K562 (cell line): Measurements from ENCODE around the gene SMCO4. TPM values are rescaled to one million over a fixed set of nuclear protein-coding genes. Genes with fewer than 3 reads are reported as not detected.

Experiments
- ATAC-seq: fragments of 200-7000 bp; cut with Tn5 transposase; 3 replicates; pipeline ENCODE4 v1.9.1; 2020; ENCODE audit warnings: moderate library complexity
- BruUV-seq: library from RNA; stranded (reverse); fragments of 400-500 nt; replicated peaks from 2 replicates; lab custom pipeline; 2021; lab: Mats Ljungman, UMichigan
- CTCF ChIA-PET: fragments of 300-600 bp; formaldehyde crosslinking; extraction: SDS; loops from one replicate; lab custom pipeline; 2021; ENCODE audit warnings: low intra/inter-chr PET ratio; lab: Yijun Ruan, JAX
- POLR2A ChIA-PET: fragments of 300-600, 350-650 bp; sonication (Branson Sonifier 250); formaldehyde crosslinking; extraction: SDS; loops from one replicate; lab custom pipeline; 2021; ENCODE audit warnings: antibody characterized with exemption, inconsistent platforms; lab: Yijun Ruan, JAX
- DNase-seq, 4 experiments: peaks; one replicate each; pipeline versions ENCODE4 v3.0.0 to v3.0.0-alpha.2; 2011 to 2018; ENCODE audit warnings: low spot score in 3 of 4, mixed read lengths in 3 of 4; ENCODE audit errors: extremely low read depth in 1 of 4
- FAIRE-seq: peaks from 2 replicates; lab custom pipeline; 2011; peaks lifted over from hg19 to GRCh38; lab: Jason Lieb, UNC
- H2AFZ ChIP-seq: 2 replicates; pipeline ENCODE4 v1.6.0; 2011; ENCODE audit warnings: low read depth, low read length, control low read depth, inconsistent platforms
- H3K27ac ChIP-seq: fragments of 200-600 bp; 3 replicates; pipeline ENCODE4 v1.8.0; 2011; ENCODE audit warnings: low read depth, mild to moderate bottlenecking, control low read depth, inconsistent platforms, low read length, moderate library complexity, mixed read lengths; ENCODE audit errors: extremely low read depth
- H3K27me3 ChIP-seq, 2 experiments: fragments of 300-600 bp in 1 of 2; 2 replicates in 1 of 2; 3 replicates in 1 of 2; pipeline versions ENCODE4 v1.6.0 to v1.8.0; 2011; ENCODE audit warnings: inconsistent platforms in 2 of 2, low read length in 2 of 2, mild to moderate bottlenecking in 1 of 2, mixed read lengths in 1 of 2, moderate library complexity in 1 of 2; ENCODE audit not compliant: control insufficient read depth in 2 of 2, insufficient read depth in 2 of 2
- H3K36me3 ChIP-seq: fragments of 300-600 bp; 3 replicates; pipeline ENCODE4 v1.8.0; 2011; ENCODE audit warnings: mild to moderate bottlenecking, low read length, inconsistent platforms; ENCODE audit not compliant: control insufficient read depth, insufficient read depth
- H3K4me1 ChIP-seq, 2 experiments: fragments of 200-600 bp in 1 of 2; replicated peaks in 1 of 2; 2 replicates in 1 of 2; 3 replicates in 1 of 2; pipeline versions ENCODE4 v1.5.1 to v1.8.0; 2011; ENCODE audit warnings: inconsistent platforms in 2 of 2, low read length in 2 of 2, mild to moderate bottlenecking in 1 of 2, mixed read lengths in 1 of 2, moderate library complexity in 1 of 2; ENCODE audit not compliant: control insufficient read depth in 2 of 2, insufficient read depth in 2 of 2
- H3K4me2 ChIP-seq: 2 replicates; pipeline ENCODE4 v1.6.1; 2011; ENCODE audit warnings: low read length, control low read depth, inconsistent platforms, mixed read lengths; ENCODE audit not compliant: insufficient read depth
- H3K4me3 ChIP-seq: fragments of 200-600 bp; sonication (generic), shearing (Covaris generic); 2 replicates; pipeline ENCODE4 v1.5.1; 2016; ENCODE audit warnings: control low read depth, inconsistent platforms
- H3K79me2 ChIP-seq: fragments of 200-600 bp; 3 replicates; pipeline ENCODE4 v1.8.0; 2011; ENCODE audit warnings: low read length, inconsistent platforms; ENCODE audit not compliant: control insufficient read depth, insufficient read depth
- H3K9ac ChIP-seq, 2 experiments: 2 replicates each; pipeline versions ENCODE4 v1.6.0 to v1.6.1; 2011; ENCODE audit warnings: low read depth in 2 of 2, low read length in 2 of 2, control low read depth in 1 of 2, inconsistent platforms in 1 of 2, mild to moderate bottlenecking in 1 of 2, mixed read lengths in 1 of 2; ENCODE audit not compliant: insufficient read depth in 1 of 2
- H3K9me1 ChIP-seq: one replicate; pipeline ENCODE4 v1.6.0; 2011; ENCODE audit warnings: inconsistent platforms, mild to moderate bottlenecking, low read length, moderate library complexity; ENCODE audit not compliant: control insufficient read depth, insufficient read depth
- H3K9me3 ChIP-seq: replicated peaks from 2 replicates; pipeline ENCODE4 v1.5.1; 2011; ENCODE audit warnings: low read depth, low read length, inconsistent platforms; ENCODE audit not compliant: control insufficient read depth, insufficient read depth
- H4K20me1 ChIP-seq: replicated peaks from 2 replicates; pipeline ENCODE4 v1.6.1; 2011; ENCODE audit warnings: low read length, inconsistent platforms, mixed read lengths; ENCODE audit not compliant: control insufficient read depth, insufficient read depth
- ATF7 ChIP-seq: fragments of 450-650 bp; IDR thresholded peaks from 2 replicates; pipeline ENCODE4 v1.7.1; 2014; ENCODE audit warnings: mild to moderate bottlenecking, moderate library complexity
- ESRRA ChIP-seq: fragments of 450-650 bp; IDR thresholded peaks from 2 replicates; pipeline ENCODE4 v1.6.1; 2014; ENCODE audit warnings: low read depth, mild to moderate bottlenecking, moderate library complexity, borderline replicate concordance
- NR4A1 ChIP-seq, 2 experiments: fragments of 250-450 bp in 1 of 2; fragments of 450-650 bp in 1 of 2; sonication (Bioruptor Pico) in 1 of 2; IDR thresholded peaks; 2 replicates each; pipeline versions ENCODE4 v1.4.0 to v1.6.1; 2016 to 2020; ENCODE audit warnings: mild to moderate bottlenecking in 2 of 2, missing compliant biosample characterization in 1 of 2, missing genetic modification characterization in 1 of 2, moderate library complexity in 1 of 2
- POLR2H ChIP-seq: IDR thresholded peaks from 2 replicates; pipeline ENCODE4 v1.6.1; 2016; ENCODE audit warnings: missing genetic modification characterization, low read depth, mild to moderate bottlenecking, control low read depth, missing compliant biosample characterization, moderate library complexity
- PRMT5 ChIP-seq: sonication (generic); formaldehyde crosslinking; IDR thresholded peaks from 2 replicates; pipeline ENCODE4 v1.5.0; 2020; ENCODE audit warnings: missing genetic modification reagents
- RHOXF2B ChIP-seq: fragments of 250-450 bp; sonication (Bioruptor Pico); conservative IDR thresholded peaks from 2 replicates; pipeline ENCODE4 v1.5.1; 2021
- STAT5B ChIP-seq: fragments of 250-450 bp; sonication (Bioruptor Pico); IDR thresholded peaks from 2 replicates; pipeline ENCODE4 v1.8.0; 2021; ENCODE audit warnings: mild to moderate bottlenecking, inconsistent platforms
- ZNF174 ChIP-seq: fragments of 250-450 bp; sonication (Bioruptor Pico); IDR thresholded peaks from 2 replicates; pipeline ENCODE4 v1.4.0; 2020; ENCODE audit warnings: mild to moderate bottlenecking
- ZNF23 ChIP-seq: fragments of 250-450 bp; sonication (Bioruptor Pico); IDR thresholded peaks from 2 replicates; pipeline ENCODE4 v1.4.0; 2020; ENCODE audit warnings: mild to moderate bottlenecking
- ZNF431 ChIP-seq: sonication (generic); formaldehyde crosslinking; IDR thresholded peaks from 2 replicates; pipeline ENCODE4 v1.8.0; 2022; ENCODE audit warnings: mild to moderate bottlenecking, missing genetic modification reagents
- ZNF764 ChIP-seq: fragments of 250-450 bp; sonication (Bioruptor Pico); IDR thresholded peaks from 2 replicates; pipeline ENCODE4 v1.4.0; 2020; ENCODE audit warnings: low read depth, mild to moderate bottlenecking, moderate library complexity
- WGBS: fragments of 100-300 bp; shearing (Covaris generic); methylation state at CpG from one replicate; pipeline ENCODE4 v1.1.6; 2016; ENCODE audit warnings: low coverage, mixed read lengths; ENCODE audit not compliant: insufficient coverage; ENCODE audit errors: missing lambda C conversion rate; 5-methylcytosine and 5-hydroxymethylcytosine counted together
- in situ Hi-C: fragments of 300-500 bp; cut with MboI; formaldehyde crosslinking; loops from 4 replicates; pipeline ENCODE4 v1.15.0; 2018; ENCODE audit warnings: inconsistent platforms, mixed read lengths
- intact Hi-C: fragments of 100-400 bp; cut with micrococcal nuclease; formaldehyde crosslinking; loops from 2 replicates; pipeline ENCODE4 v1.14.2; 2022
- polyA plus RNA-seq, 8 experiments: library from polyadenylated mRNA; depleted of rRNA in 4 of 8; stranded (reverse) in 5 of 8; unstranded in 3 of 8; fragments of >200 nt; fragmentation: Nextera tagmentation in 2 of 8; fragmentation: Illumina TruSeq in 1 of 8; extraction: Ambion mirVana in 2 of 8; extraction: Trizol in 1 of 8; gene quantifications; 2 replicates each; pipeline versions ENCODE4 v1.2.1 to v1.2.3, GENCODE V29; 2011 to 2014; ENCODE audit warnings: inconsistent platforms in 1 of 8, missing spikeins in 1 of 8
- total RNA-seq, 7 experiments: library from RNA; depleted of rRNA in 6 of 7; stranded (reverse); fragments of >200 nt in 6 of 7; fragmentation: Illumina TruSeq in 2 of 7; extraction: Trizol in 2 of 7; gene quantifications; 2 replicates each; pipeline versions ENCODE4 v1.2.1 to v1.2.3, GENCODE V29; 2011 to 2021; ENCODE audit warnings: low replicate concordance in 1 of 7
- TF ChIP-seq, protein P1 (sequence below): sonication (generic); formaldehyde crosslinking; IDR thresholded peaks from 2 replicates; pipeline ENCODE4 v1.8.1; 2022; ENCODE audit warnings: missing genetic modification reagents
- TF ChIP-seq, protein P2 (sequence below): sonication (generic); formaldehyde crosslinking; IDR thresholded peaks from 2 replicates; pipeline ENCODE4 v1.9.0; 2022; ENCODE audit warnings: mild to moderate bottlenecking, missing genetic modification reagents

The SMCO4 gene
- total and polyA plus RNA-seq, 9 of the 15 experiments (the other 6 are each of a cell fraction or from before 2014, with no cell fraction given), result 1.8 to 27.8 (median 15.3) TPM

DNA sequence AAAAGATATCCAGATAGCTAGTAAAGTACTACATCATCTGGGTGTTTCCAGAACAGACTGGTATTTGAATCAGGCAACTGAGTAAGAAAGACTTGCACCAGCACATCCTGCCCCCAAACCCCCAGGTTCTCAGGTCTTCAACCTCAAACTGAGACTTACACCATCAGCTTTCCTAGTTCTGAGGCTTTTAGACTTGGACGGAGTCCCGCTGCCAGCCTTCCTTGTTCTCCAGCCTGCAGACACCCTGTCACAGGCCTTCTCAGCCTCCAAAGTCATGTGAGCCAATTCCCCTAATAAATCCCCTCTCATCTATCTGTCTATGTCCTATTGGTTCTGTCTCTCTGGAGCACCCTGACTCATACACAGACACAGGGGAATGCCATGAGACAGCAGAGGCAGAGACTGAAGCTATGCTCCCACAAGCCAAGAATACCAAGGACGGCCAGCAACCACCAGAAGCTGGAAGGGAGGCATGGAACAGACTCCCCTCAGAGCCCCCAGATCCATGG, 10.9 kb downstream of the SMCO4 start:
- ChIA-PET CTCF (no interaction called here), POLR2A (interaction anchor here (0.9 kb wide), 1 partner anchor 26 kb away, joined by 3 read pairs; no protein-coding TSS in a partner anchor)
- DNase-seq (no peak), FAIRE-seq (no peak), ATAC-seq (no peak)
- H3K4me2 ChIP-seq, result no peak overlapping the region
- no peaks in the 10 kb centered on the region for H3K79me2 ChIP-seq
- H3K4me1 ChIP-seq, result peaks cover 0 to under 1% of the 10 kb centered on the region in 2 experiments; a peak in 1 of 5 replicates
- no peaks in the 10 kb centered on the region for H3K9me3 ChIP-seq
- H3K4me3 ChIP-seq, result no peak overlapping the region
- no peak for TF ChIP-seq RHOXF2B (CRISPR knock-in tag)
- no TSS peak for BruUV-seq
- no peaks in the 10 kb centered on the region for H3K36me3 ChIP-seq
- H3K27me3 ChIP-seq, result no peaks in the 10 kb centered on the region
- H3K9ac ChIP-seq, result no peak overlapping the region
- H2AFZ ChIP-seq, result no peak overlapping the region
- intact Hi-C loops, result no loop called here
- H3K9me1 ChIP-seq, result no peaks in the 10 kb centered on the region
- H4K20me1 ChIP-seq, result peaks cover 8% of the 10 kb centered on the region; the same call in 1 of the 2 replicates
- in situ Hi-C loops, result no loop called here
- no peak overlapping the region for H3K27ac ChIP-seq
- 46% methylated on average over 3 of the region's 3 CpGs for WGBS

DNA sequence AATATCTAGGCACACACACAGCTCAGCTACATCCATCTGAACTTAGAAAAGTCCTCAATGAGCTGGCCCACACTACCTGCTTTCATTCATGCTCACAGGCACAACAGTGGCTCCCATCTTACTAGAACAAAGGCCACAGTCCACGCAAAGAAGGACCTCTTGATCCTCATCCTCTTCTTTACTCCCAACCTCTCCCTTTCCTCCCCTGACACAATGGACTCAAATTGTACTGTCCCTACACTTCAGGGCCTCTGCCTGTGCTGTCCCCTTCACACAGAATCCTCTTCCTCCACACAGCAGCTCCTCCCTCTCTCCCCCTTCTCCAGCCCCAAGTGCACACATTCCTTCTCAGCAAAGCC, 12.7 kb downstream of the SMCO4 start:
- FAIRE-seq (no peak), ATAC-seq (no peak; the same call in 2 of the 3 replicates), DNase-seq (no peak)
- no TSS peak for BruUV-seq
- H3K4me1 ChIP-seq, result peaks cover 0 to 14% of the 10 kb centered on the region in 2 experiments; a peak in 2 of 5 replicates
- H3K27ac ChIP-seq, result no peak overlapping the region
- no peaks in the 10 kb centered on the region for H3K36me3 ChIP-seq
- H2AFZ ChIP-seq, result no peak overlapping the region
- no peak overlapping the region for H3K9ac ChIP-seq
- H3K9me3 ChIP-seq, result no peaks in the 10 kb centered on the region
- H3K9me1 ChIP-seq, result no peaks in the 10 kb centered on the region
- no peaks in the 10 kb centered on the region for H3K79me2 ChIP-seq
- no peaks in the 10 kb centered on the region for H3K27me3 ChIP-seq
- H4K20me1 ChIP-seq, result no peaks in the 10 kb centered on the region; the same call in 1 of the 2 replicates
- in situ Hi-C loops (no loop called here), intact Hi-C loops (no loop called here)
- no peak overlapping the region for H3K4me2 ChIP-seq
- no peak overlapping the region for H3K4me3 ChIP-seq
- CTCF ChIA-PET, result no interaction called here
- 25% methylated on average over 1 of the region's 1 CpG for WGBS
- POLR2A ChIA-PET, result interaction anchor here (1.3 to 2.0 kb wide), 3 partner anchors 9 to 20 kb away, joined by 4 to 7 read pairs (median 6); no protein-coding TSS in a partner anchor
- no peak for TF ChIP-seq ZNF174
- no peak for TF ChIP-seq ZNF23
- no peak for TF ChIP-seq NR4A1 (CRISPR knock-in tag; IDR thresholded peaks at IDR 0.05)
- TF ChIP-seq NR4A1 (tag; IDR thresholded peaks at IDR 0.05), result no peak
- no peak for TF ChIP-seq ZNF431 (CRISPR knock-in tag)
- no peak for TF ChIP-seq ZNF764
- TF ChIP-seq, protein P1, sequence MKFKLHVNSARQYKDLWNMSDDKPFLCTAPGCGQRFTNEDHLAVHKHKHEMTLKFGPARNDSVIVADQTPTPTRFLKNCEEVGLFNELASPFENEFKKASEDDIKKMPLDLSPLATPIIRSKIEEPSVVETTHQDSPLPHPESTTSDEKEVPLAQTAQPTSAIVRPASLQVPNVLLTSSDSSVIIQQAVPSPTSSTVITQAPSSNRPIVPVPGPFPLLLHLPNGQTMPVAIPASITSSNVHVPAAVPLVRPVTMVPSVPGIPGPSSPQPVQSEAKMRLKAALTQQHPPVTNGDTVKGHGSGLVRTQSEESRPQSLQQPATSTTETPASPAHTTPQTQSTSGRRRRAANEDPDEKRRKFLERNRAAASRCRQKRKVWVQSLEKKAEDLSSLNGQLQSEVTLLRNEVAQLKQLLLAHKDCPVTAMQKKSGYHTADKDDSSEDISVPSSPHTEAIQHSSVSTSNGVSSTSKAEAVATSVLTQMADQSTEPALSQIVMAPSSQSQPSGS (CRISPR knock-in tag), result no peak
- no peak for TF ChIP-seq STAT5B
- TF ChIP-seq RHOXF2B (CRISPR knock-in tag), result no peak
- no peak for TF ChIP-seq ESRRA
- TF ChIP-seq ATF7, result no peak
- TF ChIP-seq, protein P2, sequence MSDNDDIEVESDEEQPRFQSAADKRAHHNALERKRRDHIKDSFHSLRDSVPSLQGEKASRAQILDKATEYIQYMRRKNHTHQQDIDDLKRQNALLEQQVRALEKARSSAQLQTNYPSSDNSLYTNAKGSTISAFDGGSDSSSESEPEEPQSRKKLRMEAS (CRISPR knock-in tag), result no peak
- TF ChIP-seq PRMT5, result no peak
- no peak for TF ChIP-seq POLR2H
